ENCODE measurements around the gene CISD1. TPM values are rescaled to one million over a fixed set of nuclear protein-coding genes. Genes with fewer than 3 reads are reported as not detected.

CISD1 gene
- polyA plus RNA-seq, 1 donor from 2014 or later, result 86.3 TPM

DNA sequence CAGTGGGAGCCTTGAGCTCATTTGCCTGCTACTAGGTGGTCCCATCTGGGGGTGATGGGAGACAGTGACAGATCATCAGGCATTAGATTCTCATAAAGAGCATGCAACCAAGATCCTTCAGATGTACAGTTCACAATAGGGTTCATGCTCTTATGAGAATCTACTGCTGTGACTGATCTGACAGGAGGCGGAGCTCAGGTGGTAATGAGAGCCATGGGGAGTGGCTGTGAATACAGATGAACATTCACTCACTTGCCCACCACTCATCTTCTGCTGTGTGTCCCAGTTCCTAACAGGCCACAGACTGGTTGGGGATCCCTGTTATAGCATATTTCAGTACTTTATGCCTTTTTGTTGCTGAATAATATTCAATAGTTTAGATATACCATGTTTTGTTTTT lies 59.3 kb downstream of the CISD1 start:
- H3K4me2 ChIP-seq (ENCODE audit: low read length), result no peak overlapping the region
- H3K79me2 ChIP-seq (replicated peaks; ENCODE audit: insufficient read depth, low read length), result no peaks in the 10 kb centered on the region
- H3K27me3 ChIP-seq (ENCODE audit: insufficient read depth, low read depth, low read length), result no peaks in the 10 kb centered on the region
- no peak overlapping the region for H3K9ac ChIP-seq (ENCODE audit: low read length)
- no peaks in the 10 kb centered on the region for H3K9me3 ChIP-seq (ENCODE audit: low read length)
- H3K36me3 ChIP-seq (ENCODE audit: insufficient read depth, low read length), result no peaks in the 10 kb centered on the region
- H3K9me2 ChIP-seq (ENCODE audit: insufficient read depth, low read length), result no peaks in the 10 kb centered on the region
- H4K20me1 ChIP-seq (ENCODE audit: insufficient read depth), result no peaks in the 10 kb centered on the region
- H2AFZ ChIP-seq (ENCODE audit: low read depth, low read length), result no peak overlapping the region
- TF ChIP-seq EP300 (conservative IDR thresholded peaks at IDR 0.05; ENCODE audit: poor library complexity, severe bottlenecking) (no peak), RAD21 (conservative IDR thresholded peaks at IDR 0.05) (no peak)
- TF ChIP-seq, protein P1, sequence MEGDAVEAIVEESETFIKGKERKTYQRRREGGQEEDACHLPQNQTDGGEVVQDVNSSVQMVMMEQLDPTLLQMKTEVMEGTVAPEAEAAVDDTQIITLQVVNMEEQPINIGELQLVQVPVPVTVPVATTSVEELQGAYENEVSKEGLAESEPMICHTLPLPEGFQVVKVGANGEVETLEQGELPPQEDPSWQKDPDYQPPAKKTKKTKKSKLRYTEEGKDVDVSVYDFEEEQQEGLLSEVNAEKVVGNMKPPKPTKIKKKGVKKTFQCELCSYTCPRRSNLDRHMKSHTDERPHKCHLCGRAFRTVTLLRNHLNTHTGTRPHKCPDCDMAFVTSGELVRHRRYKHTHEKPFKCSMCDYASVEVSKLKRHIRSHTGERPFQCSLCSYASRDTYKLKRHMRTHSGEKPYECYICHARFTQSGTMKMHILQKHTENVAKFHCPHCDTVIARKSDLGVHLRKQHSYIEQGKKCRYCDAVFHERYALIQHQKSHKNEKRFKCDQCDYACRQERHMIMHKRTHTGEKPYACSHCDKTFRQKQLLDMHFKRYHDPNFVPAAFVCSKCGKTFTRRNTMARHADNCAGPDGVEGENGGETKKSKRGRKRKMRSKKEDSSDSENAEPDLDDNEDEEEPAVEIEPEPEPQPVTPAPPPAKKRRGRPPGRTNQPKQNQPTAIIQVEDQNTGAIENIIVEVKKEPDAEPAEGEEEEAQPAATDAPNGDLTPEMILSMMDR (IDR thresholded peaks at IDR 0.05; ENCODE audit: poor library complexity, severe bottlenecking), result no peak
- H3F3A ChIP-seq (ENCODE audit: insufficient read depth, low read length, poor library complexity, severe bottlenecking), result no peaks in the 10 kb centered on the region
- no peak overlapping the region for H3K27ac ChIP-seq (ENCODE audit: low read length)
- H3K4me3 ChIP-seq (ENCODE audit: low read length), result no peak overlapping the region

DNA sequence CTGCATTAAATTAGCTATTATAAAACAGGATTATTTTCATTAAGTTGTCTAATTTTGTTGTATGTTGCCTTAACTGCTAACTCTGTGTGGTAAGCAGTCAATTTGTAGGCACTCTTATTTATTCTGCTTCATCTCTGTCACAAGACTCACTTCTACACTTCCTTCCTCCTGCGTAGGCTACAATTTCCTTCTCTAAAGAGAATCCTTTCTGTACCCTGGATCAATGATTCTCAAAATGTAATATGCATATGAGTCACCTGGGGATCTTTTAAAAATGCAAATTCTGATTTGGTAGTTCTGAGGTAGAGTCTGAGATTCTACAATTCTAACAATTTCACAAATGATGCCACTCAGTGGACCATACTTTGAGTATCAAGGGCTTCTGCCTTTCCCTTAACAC lies 61.5 kb downstream of the CISD1 start:
- Histone ChIP-seq H3K9me2 (ENCODE audit: insufficient read depth, low read length) (no peaks in the 10 kb centered on the region), H3K36me3 (ENCODE audit: insufficient read depth, low read length) (no peaks in the 10 kb centered on the region), H2AFZ (ENCODE audit: low read depth, low read length) (no peak overlapping the region), H3K4me3 (ENCODE audit: low read length) (no peak overlapping the region), H3K79me2 (replicated peaks; ENCODE audit: insufficient read depth, low read length) (peaks cover 2% of the 10 kb centered on the region), H3K9ac (ENCODE audit: low read length) (no peak overlapping the region), H3K4me2 (ENCODE audit: low read length) (no peak overlapping the region), H3K9me3 (ENCODE audit: low read length) (no peaks in the 10 kb centered on the region), H3K27me3 (ENCODE audit: insufficient read depth, low read depth, low read length) (no peaks in the 10 kb centered on the region), H3K27ac (ENCODE audit: low read length) (no peak overlapping the region), H3F3A (ENCODE audit: insufficient read depth, low read length, poor library complexity, severe bottlenecking) (no peaks in the 10 kb centered on the region), H4K20me1 (ENCODE audit: insufficient read depth) (no peaks in the 10 kb centered on the region)
- TF ChIP-seq EZH2 (IDR thresholded peaks at IDR 0.05; ENCODE audit: borderline replicate concordance, insufficient read depth, low read length, poor library complexity, severe bottlenecking) (no peak), MXI1 (conservative IDR thresholded peaks at IDR 0.05; ENCODE audit: poor library complexity, severe bottlenecking) (no peak)
- TF ChIP-seq, protein P1 (IDR thresholded peaks at IDR 0.05; ENCODE audit: poor library complexity, severe bottlenecking), result no peak

DNA sequence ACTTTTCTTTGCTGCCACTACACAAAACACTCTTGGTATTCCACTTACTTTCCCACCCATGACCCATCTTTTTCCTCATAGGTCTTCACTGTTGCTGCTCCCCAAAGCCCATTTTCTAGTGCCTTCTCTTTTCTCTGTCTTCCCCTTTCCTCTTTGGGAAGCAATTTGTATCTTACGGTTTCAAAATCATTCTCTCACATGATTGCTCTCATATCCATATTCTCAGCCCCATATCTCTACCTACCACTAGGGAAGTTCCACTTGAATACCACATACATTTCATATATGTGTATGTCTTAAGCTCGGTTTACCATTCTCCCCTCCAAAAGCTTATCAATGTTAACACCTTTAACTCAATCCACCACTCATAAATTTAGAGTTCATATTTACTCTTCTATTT lies 62.7 kb downstream of the CISD1 start:
- TF ChIP-seq POLR2AphosphoS5 (IDR thresholded peaks at IDR 0.05) (no peak), EP300 (conservative IDR thresholded peaks at IDR 0.05; ENCODE audit: poor library complexity, severe bottlenecking) (no peak), EZH2 (IDR thresholded peaks at IDR 0.05; ENCODE audit: borderline replicate concordance, insufficient read depth, low read length, poor library complexity, severe bottlenecking) (no peak), MXI1 (conservative IDR thresholded peaks at IDR 0.05; ENCODE audit: poor library complexity, severe bottlenecking) (no peak), TAF1 (IDR thresholded peaks at IDR 0.05; ENCODE audit: low read depth) (no peak), RAD21 (conservative IDR thresholded peaks at IDR 0.05) (no peak), SMC3 (conservative IDR thresholded peaks at IDR 0.05; ENCODE audit: poor library complexity) (no peak)
- TF ChIP-seq, protein P1 (IDR thresholded peaks at IDR 0.05; ENCODE audit: poor library complexity, severe bottlenecking), result no peak
- TF ChIP-seq, protein P2, sequence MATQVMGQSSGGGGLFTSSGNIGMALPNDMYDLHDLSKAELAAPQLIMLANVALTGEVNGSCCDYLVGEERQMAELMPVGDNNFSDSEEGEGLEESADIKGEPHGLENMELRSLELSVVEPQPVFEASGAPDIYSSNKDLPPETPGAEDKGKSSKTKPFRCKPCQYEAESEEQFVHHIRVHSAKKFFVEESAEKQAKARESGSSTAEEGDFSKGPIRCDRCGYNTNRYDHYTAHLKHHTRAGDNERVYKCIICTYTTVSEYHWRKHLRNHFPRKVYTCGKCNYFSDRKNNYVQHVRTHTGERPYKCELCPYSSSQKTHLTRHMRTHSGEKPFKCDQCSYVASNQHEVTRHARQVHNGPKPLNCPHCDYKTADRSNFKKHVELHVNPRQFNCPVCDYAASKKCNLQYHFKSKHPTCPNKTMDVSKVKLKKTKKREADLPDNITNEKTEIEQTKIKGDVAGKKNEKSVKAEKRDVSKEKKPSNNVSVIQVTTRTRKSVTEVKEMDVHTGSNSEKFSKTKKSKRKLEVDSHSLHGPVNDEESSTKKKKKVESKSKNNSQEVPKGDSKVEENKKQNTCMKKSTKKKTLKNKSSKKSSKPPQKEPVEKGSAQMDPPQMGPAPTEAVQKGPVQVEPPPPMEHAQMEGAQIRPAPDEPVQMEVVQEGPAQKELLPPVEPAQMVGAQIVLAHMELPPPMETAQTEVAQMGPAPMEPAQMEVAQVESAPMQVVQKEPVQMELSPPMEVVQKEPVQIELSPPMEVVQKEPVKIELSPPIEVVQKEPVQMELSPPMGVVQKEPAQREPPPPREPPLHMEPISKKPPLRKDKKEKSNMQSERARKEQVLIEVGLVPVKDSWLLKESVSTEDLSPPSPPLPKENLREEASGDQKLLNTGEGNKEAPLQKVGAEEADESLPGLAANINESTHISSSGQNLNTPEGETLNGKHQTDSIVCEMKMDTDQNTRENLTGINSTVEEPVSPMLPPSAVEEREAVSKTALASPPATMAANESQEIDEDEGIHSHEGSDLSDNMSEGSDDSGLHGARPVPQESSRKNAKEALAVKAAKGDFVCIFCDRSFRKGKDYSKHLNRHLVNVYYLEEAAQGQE (IDR thresholded peaks at IDR 0.05; ENCODE audit: borderline replicate concordance), result no peak
- H3F3A ChIP-seq (ENCODE audit: insufficient read depth, low read length, poor library complexity, severe bottlenecking), result no peaks in the 10 kb centered on the region
- no peaks in the 10 kb centered on the region for H4K20me1 ChIP-seq (ENCODE audit: insufficient read depth)
- peaks cover 15% of the 10 kb centered on the region for H3K79me2 ChIP-seq (replicated peaks; ENCODE audit: insufficient read depth, low read length)
- no peak overlapping the region for H3K4me2 ChIP-seq (ENCODE audit: low read length)
- H3K27me3 ChIP-seq (ENCODE audit: insufficient read depth, low read depth, low read length), result no peaks in the 10 kb centered on the region
- H3K9ac ChIP-seq (ENCODE audit: low read length), result no peak overlapping the region
- no peak overlapping the region for H3K27ac ChIP-seq (ENCODE audit: low read length)
- H2AFZ ChIP-seq (ENCODE audit: low read depth, low read length), result no peak overlapping the region
- H3K36me3 ChIP-seq (ENCODE audit: insufficient read depth, low read length), result no peaks in the 10 kb centered on the region
- no peak overlapping the region for H3K4me3 ChIP-seq (ENCODE audit: low read length)
- H3K9me3 ChIP-seq (ENCODE audit: low read length), result no peaks in the 10 kb centered on the region
- H3K9me2 ChIP-seq (ENCODE audit: insufficient read depth, low read length), result no peaks in the 10 kb centered on the region

All from neural cell (in vitro differentiated cells).